ENCODE measurements around the gene TPSAB1.

TPSAB1 gene

GRCh38 chr16:1279945-1280589 is 39.6 kb downstream of the TPSAB1 start:
- TF ChIP-seq, protein P1, sequence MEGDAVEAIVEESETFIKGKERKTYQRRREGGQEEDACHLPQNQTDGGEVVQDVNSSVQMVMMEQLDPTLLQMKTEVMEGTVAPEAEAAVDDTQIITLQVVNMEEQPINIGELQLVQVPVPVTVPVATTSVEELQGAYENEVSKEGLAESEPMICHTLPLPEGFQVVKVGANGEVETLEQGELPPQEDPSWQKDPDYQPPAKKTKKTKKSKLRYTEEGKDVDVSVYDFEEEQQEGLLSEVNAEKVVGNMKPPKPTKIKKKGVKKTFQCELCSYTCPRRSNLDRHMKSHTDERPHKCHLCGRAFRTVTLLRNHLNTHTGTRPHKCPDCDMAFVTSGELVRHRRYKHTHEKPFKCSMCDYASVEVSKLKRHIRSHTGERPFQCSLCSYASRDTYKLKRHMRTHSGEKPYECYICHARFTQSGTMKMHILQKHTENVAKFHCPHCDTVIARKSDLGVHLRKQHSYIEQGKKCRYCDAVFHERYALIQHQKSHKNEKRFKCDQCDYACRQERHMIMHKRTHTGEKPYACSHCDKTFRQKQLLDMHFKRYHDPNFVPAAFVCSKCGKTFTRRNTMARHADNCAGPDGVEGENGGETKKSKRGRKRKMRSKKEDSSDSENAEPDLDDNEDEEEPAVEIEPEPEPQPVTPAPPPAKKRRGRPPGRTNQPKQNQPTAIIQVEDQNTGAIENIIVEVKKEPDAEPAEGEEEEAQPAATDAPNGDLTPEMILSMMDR (IDR thresholded peaks at IDR 0.05; ENCODE audit: low read depth, low read length, missing control alignments), result no peak
- no peak overlapping the region for H3K4me3 ChIP-seq (replicated peaks; ENCODE audit: low read depth, low read length)
- DNase-seq (ENCODE audit: extremely low read depth, low read depth), result no peak

DNA sequence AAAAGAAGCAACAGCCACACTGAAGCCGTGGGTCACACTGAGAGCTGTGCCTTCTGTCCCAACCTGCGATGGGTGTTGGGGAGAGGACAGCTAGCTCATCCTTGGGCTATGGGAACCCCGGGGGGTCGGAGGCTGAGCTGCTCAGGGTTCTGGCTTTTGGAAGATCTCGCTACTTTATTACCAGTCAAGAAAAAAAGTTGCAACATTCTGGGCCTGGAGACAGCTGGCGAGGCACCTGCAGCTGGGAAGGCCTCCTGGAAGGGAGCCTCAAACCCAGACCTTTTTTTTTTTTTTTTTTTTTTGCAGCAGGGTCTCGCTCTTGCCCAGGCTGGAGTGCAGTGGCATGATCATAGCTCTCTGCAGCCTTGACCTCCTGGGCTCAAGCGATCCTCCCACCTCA is 40.3 kb downstream of the TPSAB1 start:
- no peak for DNase-seq (ENCODE audit: extremely low read depth, low read depth)
- TF ChIP-seq, protein P1 (IDR thresholded peaks at IDR 0.05; ENCODE audit: low read depth, low read length, missing control alignments), result no peak
- no peak overlapping the region for H3K4me3 ChIP-seq (replicated peaks; ENCODE audit: low read depth, low read length)

DNA sequence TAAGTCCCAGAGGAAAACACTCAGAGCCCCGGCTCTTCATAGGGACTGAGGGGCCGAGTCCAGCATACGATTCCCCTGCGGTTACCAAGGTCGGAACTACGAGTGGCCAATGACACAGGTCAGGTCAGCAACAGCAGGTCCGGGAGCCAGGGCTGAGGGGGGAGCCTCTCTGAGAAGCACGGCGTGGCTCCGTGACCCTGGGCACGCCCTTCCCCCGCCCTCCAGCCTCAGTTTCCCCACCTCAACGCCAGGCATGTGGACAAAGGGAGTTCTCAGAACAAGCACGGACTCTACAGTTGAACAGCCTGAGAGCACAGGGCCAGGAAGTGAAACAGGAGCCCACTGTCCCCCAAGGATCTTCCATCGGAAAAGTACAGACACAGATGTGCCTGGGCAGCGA is 41.0 kb downstream of the TPSAB1 start:
- DNase-seq (ENCODE audit: extremely low read depth, low read depth), result no peak
- no peak overlapping the region for H3K4me3 ChIP-seq (replicated peaks; ENCODE audit: low read depth, low read length)
- TF ChIP-seq, protein P1 (IDR thresholded peaks at IDR 0.05; ENCODE audit: low read depth, low read length, missing control alignments), result no peak

- TF ChIP-seq, protein P1 (IDR thresholded peaks at IDR 0.05; ENCODE audit: low read depth, low read length, missing control alignments), result no peak
- no peak for DNase-seq (ENCODE audit: extremely low read depth, low read depth)
- no peak overlapping the region for H3K4me3 ChIP-seq (replicated peaks; ENCODE audit: low read depth, low read length)
Observed at GRCh38 chr16:1282324-1282973, 41.9 kb downstream of the TPSAB1 start.

GRCh38 chr16:1283296-1283695 is 42.8 kb downstream of the TPSAB1 start:
- TF ChIP-seq, protein P1 (IDR thresholded peaks at IDR 0.05; ENCODE audit: low read depth, low read length, missing control alignments), result no peak
- no peak for DNase-seq (ENCODE audit: extremely low read depth, low read depth)
- no peak overlapping the region for H3K4me3 ChIP-seq (replicated peaks; ENCODE audit: low read depth, low read length)

- H3K4me3 ChIP-seq (replicated peaks; ENCODE audit: low read depth, low read length), result no peak overlapping the region
- TF ChIP-seq, protein P1 (IDR thresholded peaks at IDR 0.05; ENCODE audit: low read depth, low read length, missing control alignments), result no peak
- DNase-seq (ENCODE audit: extremely low read depth, low read depth), result no peak
Observed at GRCh38 chr16:1283996-1284616, 43.6 kb downstream of the TPSAB1 start.

Measured in HFF-Myc (cell line).